IMR-90 (cell line): ENCODE results near the gene SYTL4. TPM values are rescaled to one million over a fixed set of nuclear protein-coding genes. Genes with fewer than 3 reads are reported as not detected.

Experiments used
- ATAC-seq: fragments of 200-7000 bp; cut with Tn5 transposase; 2 replicates; pipeline ENCODE4 v1.9.1; 2020; ENCODE audit warnings: low read depth, mild to moderate bottlenecking, moderate library complexity
- BruUV-seq: library from RNA; stranded (reverse); fragments of 400-500 nt; replicated peaks from 2 replicates; lab custom pipeline; 2021; lab: Mats Ljungman, UMichigan
- CTCF ChIA-PET: fragments of 300-600 bp; formaldehyde crosslinking; extraction: SDS; loops from one replicate; lab custom pipeline; 2021; ENCODE audit warnings: antibody characterized with exemption; lab: Yijun Ruan, JAX
- POLR2A ChIA-PET: fragments of 300-600 bp; sonication (Branson Sonifier 250); formaldehyde crosslinking; loops from one replicate; lab custom pipeline; 2022; ENCODE audit warnings: antibody characterized with exemption; ENCODE audit not compliant: unreplicated experiment; lab: Charles Lee
- DNase-seq: peaks from one replicate; pipeline ENCODE4 v3.0.0; 2013
- H2AFZ ChIP-seq: replicated peaks from 2 replicates; pipeline ENCODE3; 2013; ENCODE audit warnings: low read length, mild to moderate bottlenecking; ENCODE audit not compliant: poor library complexity
- H2AK5ac ChIP-seq: 2 replicates; pipeline ENCODE4 v1.6.1; 2013; ENCODE audit warnings: low read depth, low read length, inconsistent platforms
- H2AK9ac ChIP-seq: replicated peaks from 2 replicates; pipeline ENCODE3; 2013; ENCODE audit warnings: mild to moderate bottlenecking, low read depth, low read length, moderate library complexity; ENCODE audit not compliant: poor library complexity
- H2BK120ac ChIP-seq: 2 replicates; pipeline ENCODE4 v1.6.1; 2013; ENCODE audit warnings: low read depth, low read length, inconsistent platforms
- H2BK15ac ChIP-seq: 3 replicates; pipeline ENCODE4 v1.6.1; 2013; ENCODE audit warnings: low read depth, low read length, inconsistent platforms
- H2BK20ac ChIP-seq: 2 replicates; pipeline ENCODE4 v1.6.1; 2013; ENCODE audit warnings: low read depth, mild to moderate bottlenecking, inconsistent platforms, low read length, moderate library complexity
- H2BK5ac ChIP-seq: 2 replicates; pipeline ENCODE4 v1.6.1; 2013; ENCODE audit warnings: mild to moderate bottlenecking, low read depth, low read length, inconsistent platforms; ENCODE audit not compliant: poor library complexity, severe bottlenecking
- H3K14ac ChIP-seq: replicated peaks from 2 replicates; pipeline ENCODE4 v1.6.1; 2013; ENCODE audit warnings: low read depth, low read length, inconsistent platforms
- H3K18ac ChIP-seq: 2 replicates; pipeline ENCODE4 v1.6.1; 2013; ENCODE audit warnings: low read depth, low read length, control low read depth
- H3K23ac ChIP-seq: 2 replicates; pipeline ENCODE4 v1.6.1; 2013; ENCODE audit warnings: low read depth, low read length, inconsistent platforms
- H3K27ac ChIP-seq: 2 replicates; pipeline ENCODE4 v1.5.1; 2013; ENCODE audit warnings: mild to moderate bottlenecking, control low read depth, low read length; ENCODE audit not compliant: insufficient read depth
- H3K27me3 ChIP-seq: 2 replicates; pipeline ENCODE4 v1.6.1; 2013; ENCODE audit warnings: low read length; ENCODE audit not compliant: control insufficient read depth, insufficient read depth
- H3K36me3 ChIP-seq: 2 replicates; pipeline ENCODE4 v1.6.1; 2013; ENCODE audit warnings: low read length, mixed read lengths; ENCODE audit not compliant: control insufficient read depth, insufficient read depth
- H3K4ac ChIP-seq: 2 replicates; pipeline ENCODE4 v1.6.1; 2013; ENCODE audit warnings: low read depth, low read length, inconsistent platforms
- H3K4me1 ChIP-seq: 2 replicates; pipeline ENCODE4 v1.6.1; 2013; ENCODE audit warnings: low read length, mixed read lengths; ENCODE audit not compliant: control insufficient read depth, insufficient read depth
- H3K4me2 ChIP-seq: 2 replicates; pipeline ENCODE4 v1.6.1; 2013; ENCODE audit warnings: low read depth, mild to moderate bottlenecking, control low read depth, low read length, moderate library complexity
- H3K4me3 ChIP-seq: 2 replicates; pipeline ENCODE4 v1.5.1; 2013; ENCODE audit warnings: low read depth, mild to moderate bottlenecking, control low read depth, low read length, moderate library complexity; ENCODE audit not compliant: insufficient read depth
- H3K56ac ChIP-seq: 2 replicates; pipeline ENCODE4 v1.6.1; 2013; ENCODE audit warnings: low read length, inconsistent platforms; ENCODE audit not compliant: insufficient read depth; ENCODE audit errors: extremely low read depth
- H3K79me1 ChIP-seq, 2 experiments: 2 replicates each; pipeline ENCODE4 v1.6.1; 2013; ENCODE audit warnings: low read length in 2 of 2, inconsistent platforms in 1 of 2, low read depth in 1 of 2
- H3K9ac ChIP-seq: 2 replicates; pipeline ENCODE4 v1.6.1; 2013; ENCODE audit warnings: low read depth, low read length, control low read depth
- H3K9me1 ChIP-seq: 2 replicates; pipeline ENCODE4 v1.6.1; 2013; ENCODE audit warnings: low read length, inconsistent platforms; ENCODE audit not compliant: insufficient read depth
- H3K9me3 ChIP-seq: 2 replicates; pipeline ENCODE4 v1.6.1; 2013; ENCODE audit warnings: low read length; ENCODE audit not compliant: control insufficient read depth, insufficient read depth
- H4K20me1 ChIP-seq: 2 replicates; pipeline ENCODE4 v1.6.1; 2013; ENCODE audit warnings: low read length, inconsistent platforms; ENCODE audit not compliant: insufficient read depth
- H4K5ac ChIP-seq: 2 replicates; pipeline ENCODE4 v1.6.1; 2013; ENCODE audit warnings: mild to moderate bottlenecking, low read depth, low read length, control low read depth
- H4K8ac ChIP-seq, 2 experiments: 2 replicates each; pipeline ENCODE4 v1.6.1; 2013; ENCODE audit warnings: low read depth in 2 of 2, low read length in 2 of 2, control low read depth in 1 of 2, inconsistent platforms in 1 of 2
- H4K91ac ChIP-seq: 2 replicates; pipeline ENCODE4 v1.6.1; 2013; ENCODE audit warnings: low read depth, low read length, inconsistent platforms; ENCODE audit not compliant: insufficient read depth
- CEBPB ChIP-seq: IDR thresholded peaks from 2 replicates; pipeline ENCODE4 v1.6.1; 2012; ENCODE audit warnings: low read depth, low read length, improper control_type of control experiment
- ELK1 ChIP-seq: fragments of 150-350 bp; IDR thresholded peaks from 2 replicates; pipeline ENCODE4 v1.6.1; 2016; ENCODE audit warnings: low read depth, mild to moderate bottlenecking, low read length, moderate library complexity, borderline replicate concordance
- FOS ChIP-seq: fragments of 150-350 bp; IDR thresholded peaks from 2 replicates; pipeline ENCODE4 v1.6.1; 2016; ENCODE audit warnings: low read depth, low read length
- MAFK ChIP-seq: IDR thresholded peaks from 2 replicates; pipeline ENCODE4 v1.6.1; 2012; ENCODE audit warnings: low read depth, low read length, improper control_type of control experiment
- MAZ ChIP-seq: IDR thresholded peaks from 2 replicates; pipeline ENCODE4 v1.6.1; 2012; ENCODE audit warnings: low read depth, mild to moderate bottlenecking, low read length, improper control_type of control experiment, moderate library complexity, borderline replicate concordance
- MXI1 ChIP-seq: IDR thresholded peaks from 2 replicates; pipeline ENCODE4 v1.6.1; 2012; ENCODE audit warnings: low read depth, mild to moderate bottlenecking, low read length, moderate library complexity, borderline replicate concordance
- NFE2L2 ChIP-seq: fragments of 150-350 bp; IDR thresholded peaks from 2 replicates; pipeline ENCODE4 v1.6.1; 2016; ENCODE audit warnings: low read depth, mild to moderate bottlenecking, low read length
- POLR2A ChIP-seq: IDR thresholded peaks from 2 replicates; pipeline ENCODE4 v1.6.1; 2012; ENCODE audit warnings: mild to moderate bottlenecking, low read depth, low read length
- RAD21 ChIP-seq: IDR thresholded peaks from 2 replicates; pipeline ENCODE4 v1.6.1; 2012; ENCODE audit warnings: low read length, improper control_type of control experiment
- RCOR1 ChIP-seq: IDR thresholded peaks from 2 replicates; pipeline ENCODE4 v1.6.1; 2012; ENCODE audit warnings: mild to moderate bottlenecking, low read length, improper control_type of control experiment; ENCODE audit not compliant: insufficient replicate concordance
- RFX5 ChIP-seq: IDR thresholded peaks from 2 replicates; pipeline ENCODE4 v1.8.0; 2012; ENCODE audit warnings: low read depth, mild to moderate bottlenecking, low read length, moderate library complexity
- SMC3 ChIP-seq: fragments of 150-350 bp; IDR thresholded peaks from 2 replicates; pipeline ENCODE4 v1.6.1; 2016; ENCODE audit warnings: low read depth, mild to moderate bottlenecking, antibody characterized with exemption, low read length, moderate library complexity
- USF2 ChIP-seq: fragments of 150-350 bp; IDR thresholded peaks from 2 replicates; pipeline ENCODE4 v1.6.1; 2017; ENCODE audit warnings: mild to moderate bottlenecking, antibody characterized with exemption, low read length, low read depth
- WGBS, 2 experiments: methylation state at CpG; one replicate each; pipeline versions ENCODE4 v1.1.5 to v1.1.7; 2013; ENCODE audit warnings: missing lambda C conversion rate in 2 of 2; ENCODE audit not compliant: insufficient read length in 1 of 2; ENCODE audit errors: extremely low coverage in 2 of 2; 5-methylcytosine and 5-hydroxymethylcytosine counted together
- dilution Hi-C: fragments of 300-500 bp; cut with HindIII; formaldehyde crosslinking; loops from one replicate; pipeline ENCODE4 v1.14.3; 2018; ENCODE audit warnings: low sequenced_read_pairs; ENCODE audit not compliant: unreplicated experiment
- in situ Hi-C: fragments of 300-500 bp; cut with MboI; formaldehyde crosslinking; loops from 3 replicates; pipeline ENCODE4 v1.14.3; 2019; ENCODE audit warnings: low sequenced_read_pairs, inconsistent platforms, mixed read lengths
- intact Hi-C: fragments of 100-400 bp; cut with micrococcal nuclease; formaldehyde crosslinking; loops from 2 replicates; pipeline ENCODE4 v1.10.0; 2022
- polyA plus RNA-seq, 3 experiments: library from polyadenylated mRNA; depleted of rRNA; stranded (reverse); fragments of >200 nt; gene quantifications; 2 replicates each; pipeline ENCODE4 v1.2.3, GENCODE V29; 2012; ENCODE audit warnings: low replicate concordance in 1 of 3
- total RNA-seq: library from RNA; depleted of rRNA; stranded (reverse); fragments of >200 nt; gene quantifications from 2 replicates; pipeline ENCODE4 v1.2.3, GENCODE V29; 2012
- TF ChIP-seq, protein P1 (sequence below): conservative IDR thresholded peaks from 2 replicates; pipeline ENCODE4 v1.5.1; 2012; ENCODE audit warnings: mild to moderate bottlenecking, low read depth, low read length, improper control_type of control experiment

SYTL4 gene
- total and polyA plus RNA-seq, 2 of the 4 experiments (the other 2 are of a cell fraction): 2.3 to 2.4 TPM

DNA sequence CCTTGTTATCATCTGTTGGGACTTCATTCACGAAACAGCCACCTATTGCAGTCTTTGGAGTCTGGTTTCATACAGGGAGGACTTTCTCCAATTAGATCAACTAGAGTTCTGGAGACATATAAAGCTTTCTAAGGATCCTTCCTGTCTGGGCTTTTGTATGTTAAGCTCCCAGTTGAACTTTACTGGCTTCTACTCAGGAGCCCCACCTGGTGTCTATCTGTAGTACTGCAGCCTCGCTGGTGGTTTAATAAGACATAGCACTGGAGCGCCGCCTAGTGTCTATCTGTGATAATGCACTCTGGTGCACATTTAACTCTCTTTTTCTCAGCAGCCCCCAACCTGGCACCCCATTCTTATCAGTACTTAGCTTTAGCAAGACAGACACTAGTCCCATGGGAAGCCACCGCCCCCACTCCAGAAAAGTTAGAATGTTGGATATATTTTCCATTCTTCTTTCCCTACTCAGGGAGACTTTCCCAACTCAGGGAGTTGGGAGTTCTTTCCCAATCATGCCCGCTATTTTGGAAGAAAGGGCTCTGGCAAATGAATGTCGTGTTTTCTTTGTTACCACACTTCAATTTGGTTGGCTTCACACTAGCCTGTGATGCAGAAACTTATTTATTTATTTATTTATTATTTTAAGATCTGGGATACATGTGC is 36.9 kb upstream of the SYTL4 start (continued):
- no peak for TF ChIP-seq RFX5

- dilution Hi-C loops (no loop called here), intact Hi-C loops (no loop called here), in situ Hi-C loops (no loop called here)
- Histone ChIP-seq H3K9me1 (no peaks in the 10 kb centered on the region), H3K56ac (no peak overlapping the region), H3K23ac (no peak overlapping the region), H4K5ac (no peak overlapping the region), H3K36me3 (no peaks in the 10 kb centered on the region), H3K18ac (no peak overlapping the region), H2BK120ac (no peak overlapping the region), H3K27ac (no peak overlapping the region), H4K8ac (no peak overlapping the region), H4K20me1 (no peaks in the 10 kb centered on the region), H3K4ac (no peak overlapping the region), H3K4me3 (no peak overlapping the region), H3K9me3 (no peaks in the 10 kb centered on the region), H3K27me3 (peaks cover 14% of the 10 kb centered on the region), H2BK20ac (no peak overlapping the region), H3K4me2 (no peak overlapping the region), H3K14ac (no peak overlapping the region), H2AFZ (no peak overlapping the region), H3K4me1 (no peaks in the 10 kb centered on the region), H2AK9ac (no peak overlapping the region), H3K9ac (no peak overlapping the region), H2BK5ac (no peak overlapping the region), H2BK15ac (no peak overlapping the region), H4K91ac (no peak overlapping the region), H3K79me1 (no peaks in the 10 kb centered on the region), H2AK5ac (no peak overlapping the region)
- no TSS peak for BruUV-seq
- POLR2A ChIA-PET: no interaction called here
- WGBS, 2 experiments: no CpG with 5 or more reads among the region's 1 CpG
- CTCF ChIA-PET: no interaction called here
- no peak for ATAC-seq
- DNase-seq: no peak
- TF ChIP-seq MAZ (no peak), FOS (no peak), RCOR1 (no peak), RAD21 (no peak), ELK1 (no peak), SMC3 (no peak), POLR2A (no peak), NFE2L2 (no peak), MXI1 (no peak), RFX5 (no peak), USF2 (no peak), CEBPB (no peak), MAFK (no peak)
- TF ChIP-seq, protein P1, sequence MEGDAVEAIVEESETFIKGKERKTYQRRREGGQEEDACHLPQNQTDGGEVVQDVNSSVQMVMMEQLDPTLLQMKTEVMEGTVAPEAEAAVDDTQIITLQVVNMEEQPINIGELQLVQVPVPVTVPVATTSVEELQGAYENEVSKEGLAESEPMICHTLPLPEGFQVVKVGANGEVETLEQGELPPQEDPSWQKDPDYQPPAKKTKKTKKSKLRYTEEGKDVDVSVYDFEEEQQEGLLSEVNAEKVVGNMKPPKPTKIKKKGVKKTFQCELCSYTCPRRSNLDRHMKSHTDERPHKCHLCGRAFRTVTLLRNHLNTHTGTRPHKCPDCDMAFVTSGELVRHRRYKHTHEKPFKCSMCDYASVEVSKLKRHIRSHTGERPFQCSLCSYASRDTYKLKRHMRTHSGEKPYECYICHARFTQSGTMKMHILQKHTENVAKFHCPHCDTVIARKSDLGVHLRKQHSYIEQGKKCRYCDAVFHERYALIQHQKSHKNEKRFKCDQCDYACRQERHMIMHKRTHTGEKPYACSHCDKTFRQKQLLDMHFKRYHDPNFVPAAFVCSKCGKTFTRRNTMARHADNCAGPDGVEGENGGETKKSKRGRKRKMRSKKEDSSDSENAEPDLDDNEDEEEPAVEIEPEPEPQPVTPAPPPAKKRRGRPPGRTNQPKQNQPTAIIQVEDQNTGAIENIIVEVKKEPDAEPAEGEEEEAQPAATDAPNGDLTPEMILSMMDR: no peak
These were observed 19.0 kb upstream of the SYTL4 start for GRCh38 chrX:100750883-100751282.
